ENCODE measurements around the gene SIX2. TPM values are rescaled to one million over a fixed set of nuclear protein-coding genes. Genes with fewer than 3 reads are reported as not detected.

The SIX2 gene
- total and polyA plus RNA-seq, 4 experiments from 2014 or later, result not detected

DNA sequence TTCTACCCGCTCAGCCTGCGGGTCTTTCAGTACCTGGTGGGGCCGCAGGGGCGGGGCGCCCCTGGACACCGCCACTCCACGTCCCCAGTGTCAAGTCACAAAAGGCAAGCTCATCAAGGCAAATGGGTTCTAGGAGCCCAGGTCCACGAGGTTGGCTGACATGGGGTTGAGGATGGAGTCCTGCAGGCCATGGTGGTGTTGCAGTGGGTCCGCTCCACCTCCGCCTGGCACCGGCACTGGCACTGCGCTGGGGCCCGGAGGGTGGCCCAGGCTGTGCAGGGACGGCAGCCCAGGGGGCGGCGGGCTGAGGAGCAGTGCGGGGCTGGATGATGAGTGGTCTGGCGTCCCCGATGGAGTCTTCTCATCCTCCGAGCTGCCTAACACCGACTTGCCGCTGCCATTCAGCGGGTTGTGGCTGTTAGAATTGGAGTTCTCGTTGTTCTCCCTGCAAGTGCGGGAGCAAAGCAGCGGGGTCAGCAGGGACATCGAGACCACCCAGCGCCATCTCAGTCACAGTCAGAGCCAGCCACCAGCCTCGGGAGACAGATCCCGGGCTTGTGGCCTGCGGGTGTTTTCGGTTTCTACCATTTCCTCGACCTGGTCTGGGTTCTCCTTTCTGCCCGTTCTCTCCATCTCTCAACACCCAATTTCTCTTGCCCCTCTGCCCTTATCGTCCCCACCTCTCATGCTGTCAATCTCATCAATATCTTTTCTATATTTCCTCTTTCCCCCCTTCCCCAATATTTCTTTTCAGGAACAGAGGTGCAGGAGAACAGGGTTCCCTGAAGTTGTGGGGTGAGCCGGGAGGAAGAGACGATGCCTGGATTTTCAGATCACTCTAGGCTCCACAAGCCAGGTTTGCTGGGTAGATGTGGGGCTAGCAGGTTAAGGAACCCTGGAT is 3.0 kb downstream of the SIX2 start:
- Mint-ChIP-seq H3K36me3 (peaks cover 0 to 4% of the 10 kb centered on the region in 2 donors), H3K9me3 (peaks cover 0 to 3% (median 0%) of the 10 kb centered on the region in 8 donors), H3K27me3 (peaks cover 48 to 57% of the 10 kb centered on the region in 2 donors), H3K4me1 (peaks cover 15 to 52% (median 29%) of the 10 kb centered on the region in 4 donors), H3K4me3 (peak overlapping the region; percentile 1 to 70 (median 42)), H3K27ac (peak overlapping the region in 1 of 7 donors; percentile 54)
- Histone ChIP-seq H3K9me3 (ENCODE audit: control insufficient read depth in 1 of 2, low read length in 2 of 2) (no peaks in the 10 kb centered on the region), H3K4me1 (ENCODE audit: insufficient read depth, low read length) (peaks cover 18% of the 10 kb centered on the region), H3K4me3 (ENCODE audit: low read length in 2 of 2) (no peak overlapping the region), H3K27ac (ENCODE audit: low read depth, low read length) (no peak overlapping the region), H3K27me3 (ENCODE audit: insufficient read depth, low read length) (peaks cover 27% of the 10 kb centered on the region), H3K36me3 (ENCODE audit: insufficient read depth, low read length) (no peaks in the 10 kb centered on the region)
- ChIA-PET POLR2A (ENCODE audit: partially characterized antibody) (no interaction called here), CTCF (ENCODE audit: partially characterized antibody) (no interaction called here)
- no peak for DNase-seq
- intact Hi-C loops (cut with micrococcal nuclease), result no loop called here

- ChIA-PET POLR2A (ENCODE audit: partially characterized antibody) (no interaction called here), CTCF (ENCODE audit: partially characterized antibody) (interaction anchor here (1.1 kb wide), 1 partner anchor 24 kb away, joined by 3 read pairs; no protein-coding TSS in a partner anchor)
- peaks cover 43 to 51% of the 10 kb centered on the region in 2 donors for H3K27me3 Mint-ChIP-seq
- peaks cover 20% of the 10 kb centered on the region for H3K4me1 ChIP-seq (ENCODE audit: insufficient read depth, low read length)
- no peaks in the 10 kb centered on the region for H3K9me3 ChIP-seq (ENCODE audit: control insufficient read depth in 1 of 2, low read length in 2 of 2)
- no peak overlapping the region for H3K4me3 ChIP-seq (ENCODE audit: low read length in 2 of 2)
- H3K9me3 Mint-ChIP-seq, result peaks cover 0 to 3% (median 0%) of the 10 kb centered on the region in 8 donors
- peak overlapping the region in 7 of 8 donors; percentile 0 to 43 (median 32) for H3K4me3 Mint-ChIP-seq
- H3K27ac ChIP-seq (ENCODE audit: low read depth, low read length), result no peak overlapping the region
- H3K36me3 Mint-ChIP-seq, result peaks cover 0 to 4% of the 10 kb centered on the region in 2 donors
- H3K27me3 ChIP-seq (ENCODE audit: insufficient read depth, low read length), result peaks cover 24% of the 10 kb centered on the region
- no peak for DNase-seq
- no peaks in the 10 kb centered on the region for H3K36me3 ChIP-seq (ENCODE audit: insufficient read depth, low read length)
- intact Hi-C loops (cut with micrococcal nuclease), result no loop called here
- peaks cover 15 to 44% (median 27%) of the 10 kb centered on the region in 4 donors for H3K4me1 Mint-ChIP-seq
- no peak overlapping the region for H3K27ac Mint-ChIP-seq
Measured at GRCh38 chr2:45005261-45006002, 3.8 kb downstream of the SIX2 start.

GRCh38 chr2:45004562-45005191 is 4.6 kb downstream of the SIX2 start:
- Histone ChIP-seq H3K27me3 (ENCODE audit: insufficient read depth, low read length) (peaks cover 24% of the 10 kb centered on the region), H3K4me3 (ENCODE audit: low read length in 2 of 2) (no peak overlapping the region), H3K4me1 (ENCODE audit: insufficient read depth, low read length) (peaks cover 20% of the 10 kb centered on the region), H3K9me3 (ENCODE audit: control insufficient read depth in 1 of 2, low read length in 2 of 2) (no peaks in the 10 kb centered on the region), H3K27ac (ENCODE audit: low read depth, low read length) (no peak overlapping the region), H3K36me3 (ENCODE audit: insufficient read depth, low read length) (no peaks in the 10 kb centered on the region)
- H3K36me3 Mint-ChIP-seq, result peaks cover 0 to 4% of the 10 kb centered on the region in 2 donors
- DNase-seq, result no peak
- peak overlapping the region in 3 of 8 donors; percentile 22 to 39 (median 30) for H3K4me3 Mint-ChIP-seq
- peaks cover 46 to 52% of the 10 kb centered on the region in 2 donors for H3K27me3 Mint-ChIP-seq
- ChIA-PET POLR2A (ENCODE audit: partially characterized antibody) (no interaction called here), CTCF (ENCODE audit: partially characterized antibody) (interaction anchor here (1.1 kb wide), 1 partner anchor 23 kb away, joined by 3 read pairs; no protein-coding TSS in a partner anchor)
- H3K27ac Mint-ChIP-seq, result no peak overlapping the region
- intact Hi-C loops (cut with micrococcal nuclease), result no loop called here
- peaks cover 0 to 3% (median 0%) of the 10 kb centered on the region in 8 donors for H3K9me3 Mint-ChIP-seq
- peaks cover 15 to 43% (median 28%) of the 10 kb centered on the region in 4 donors for H3K4me1 Mint-ChIP-seq

DNA sequence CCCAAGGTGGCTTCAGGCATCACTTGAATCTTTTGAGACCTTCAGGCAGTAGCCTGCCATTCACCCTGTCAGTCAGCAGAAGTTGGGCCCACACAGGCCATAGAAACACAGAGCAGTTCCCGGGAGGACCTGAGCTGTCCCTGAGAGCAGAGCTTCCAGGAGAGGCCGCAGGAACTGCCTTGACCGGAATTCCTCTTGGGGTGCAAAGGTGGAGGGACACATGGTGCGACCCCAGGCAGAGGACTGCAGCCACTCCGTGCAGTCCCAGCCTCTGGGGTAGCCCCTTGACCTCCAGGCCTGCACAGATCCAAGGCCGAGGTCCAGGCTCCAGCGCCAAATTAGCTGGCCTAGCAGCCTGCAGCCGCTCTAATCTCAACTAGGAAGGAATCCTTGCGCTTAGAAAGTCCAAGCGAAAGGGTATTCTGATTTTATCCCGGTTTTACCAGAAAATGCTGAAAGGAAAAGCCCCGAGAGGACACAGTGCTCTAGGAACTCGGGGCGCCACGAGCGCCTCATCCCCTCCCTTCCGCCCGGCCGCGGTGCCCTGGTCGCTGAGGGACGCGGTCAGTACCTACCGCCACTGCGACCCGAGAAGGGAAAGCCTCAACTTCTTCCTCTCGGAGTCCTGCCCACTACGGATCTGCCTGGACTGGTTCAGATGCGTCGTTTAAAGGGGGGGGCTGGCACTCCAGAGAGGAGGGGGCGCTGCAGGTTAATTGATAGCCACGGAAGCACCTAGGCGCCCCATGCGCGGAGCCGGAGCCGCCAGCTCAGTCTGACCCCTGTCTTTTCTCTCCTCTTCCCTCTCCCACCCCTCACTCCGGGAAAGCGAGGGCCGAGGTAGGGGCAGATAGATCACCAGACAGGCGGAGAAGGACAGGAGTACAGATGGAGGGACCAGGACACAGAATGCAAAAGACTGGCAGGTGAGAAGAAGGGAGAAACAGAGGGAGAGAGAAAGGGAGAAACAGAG is 5.4 kb downstream of the SIX2 start:
- intact Hi-C loops (cut with micrococcal nuclease), result no loop called here
- peaks cover 15 to 43% (median 30%) of the 10 kb centered on the region in 4 donors for H3K4me1 Mint-ChIP-seq
- H3K4me3 Mint-ChIP-seq, result peak overlapping the region in 5 of 8 donors; percentile 7 to 62 (median 29)

DNA sequence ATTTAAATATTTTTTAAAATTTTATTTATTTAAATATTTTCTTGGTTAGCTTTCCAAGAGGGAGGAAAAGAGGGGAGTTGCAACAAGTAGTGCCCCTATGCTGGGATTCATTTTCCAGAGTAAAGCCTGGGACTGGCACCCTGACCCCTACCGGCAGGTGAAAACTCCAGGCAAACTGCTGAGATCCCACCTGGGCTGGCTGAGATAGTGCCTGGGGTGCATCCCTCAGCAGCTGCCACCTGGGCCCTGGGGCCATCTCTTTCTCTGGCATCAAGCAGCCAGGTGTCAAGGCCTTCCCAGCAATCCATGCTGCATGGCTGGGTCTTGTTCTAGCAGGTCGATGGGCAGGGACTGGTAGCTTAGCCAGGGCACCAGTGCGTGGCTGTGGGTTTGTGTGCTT is 6.6 kb downstream of the SIX2 start:
- peaks cover 0 to 6% (median 0%) of the 10 kb centered on the region in 8 donors for H3K9me3 Mint-ChIP-seq
- DNase-seq, result no peak
- Histone ChIP-seq H3K4me1 (ENCODE audit: insufficient read depth, low read length) (peaks cover 20% of the 10 kb centered on the region), H3K9me3 (ENCODE audit: control insufficient read depth in 1 of 2, low read length in 2 of 2) (no peaks in the 10 kb centered on the region), H3K4me3 (ENCODE audit: low read length in 2 of 2) (no peak overlapping the region), H3K27ac (ENCODE audit: low read depth, low read length) (no peak overlapping the region), H3K27me3 (ENCODE audit: insufficient read depth, low read length) (peaks cover 27% of the 10 kb centered on the region), H3K36me3 (ENCODE audit: insufficient read depth, low read length) (no peaks in the 10 kb centered on the region)
- H3K4me1 Mint-ChIP-seq, result peaks cover 12 to 37% (median 24%) of the 10 kb centered on the region in 4 donors
- intact Hi-C loops (cut with micrococcal nuclease), result no loop called here
- H3K27me3 Mint-ChIP-seq, result peaks cover 54 to 58% of the 10 kb centered on the region in 2 donors
- ChIA-PET POLR2A (ENCODE audit: partially characterized antibody) (no interaction called here), CTCF (ENCODE audit: partially characterized antibody) (no interaction called here)
- peaks cover 0 to 4% of the 10 kb centered on the region in 2 donors for H3K36me3 Mint-ChIP-seq
- H3K27ac Mint-ChIP-seq, result no peak overlapping the region
- no peak overlapping the region for H3K4me3 Mint-ChIP-seq

More for the DNA sequence above, 5.4 kb downstream of the SIX2 start:
- H3K36me3 Mint-ChIP-seq, result peaks cover 0 to 4% of the 10 kb centered on the region in 2 donors
- no peak overlapping the region for H3K27ac Mint-ChIP-seq
- H3K4me3 ChIP-seq (ENCODE audit: low read length in 2 of 2), result no peak overlapping the region
- H3K36me3 ChIP-seq (ENCODE audit: insufficient read depth, low read length), result no peaks in the 10 kb centered on the region
- H3K9me3 Mint-ChIP-seq, result peaks cover 0 to 3% (median 0%) of the 10 kb centered on the region in 8 donors
- H3K4me1 ChIP-seq (ENCODE audit: insufficient read depth, low read length), result peaks cover 20% of the 10 kb centered on the region
- CTCF ChIA-PET (ENCODE audit: partially characterized antibody), result interaction anchor here (1.1 kb wide), 1 partner anchor 22 kb away, joined by 3 read pairs; no protein-coding TSS in a partner anchor
- H3K27me3 ChIP-seq (ENCODE audit: insufficient read depth, low read length), result peaks cover 27% of the 10 kb centered on the region
- POLR2A ChIA-PET (ENCODE audit: partially characterized antibody), result no interaction called here
- H3K27ac ChIP-seq (ENCODE audit: low read depth, low read length), result no peak overlapping the region
- H3K27me3 Mint-ChIP-seq, result peaks cover 52 to 56% of the 10 kb centered on the region in 2 donors
- no peaks in the 10 kb centered on the region for H3K9me3 ChIP-seq (ENCODE audit: control insufficient read depth in 1 of 2, low read length in 2 of 2)
- DNase-seq, result no peak

GRCh38 chr2:45001869-45002385 is 7.3 kb downstream of the SIX2 start:
- Histone ChIP-seq H3K36me3 (ENCODE audit: insufficient read depth, low read length) (no peaks in the 10 kb centered on the region), H3K27ac (ENCODE audit: low read depth, low read length) (no peak overlapping the region), H3K4me3 (ENCODE audit: low read length in 2 of 2) (no peak overlapping the region), H3K4me1 (ENCODE audit: insufficient read depth, low read length) (peaks cover 20% of the 10 kb centered on the region), H3K27me3 (ENCODE audit: insufficient read depth, low read length) (peaks cover 27% of the 10 kb centered on the region), H3K9me3 (ENCODE audit: control insufficient read depth in 1 of 2, low read length in 2 of 2) (no peaks in the 10 kb centered on the region)
- Mint-ChIP-seq H3K4me1 (peaks cover 12 to 32% (median 24%) of the 10 kb centered on the region in 4 donors), H3K27me3 (peaks cover 57% of the 10 kb centered on the region in 2 donors), H3K36me3 (peaks cover 0 to 4% of the 10 kb centered on the region in 2 donors), H3K4me3 (peak overlapping the region in 7 of 8 donors; percentile 25 to 76 (median 65)), H3K9me3 (peaks cover 0 to 8% (median 0%) of the 10 kb centered on the region in 8 donors), H3K27ac (no peak overlapping the region)
- DNase-seq, result no peak
- POLR2A ChIA-PET (ENCODE audit: partially characterized antibody), result no interaction called here
- CTCF ChIA-PET (ENCODE audit: partially characterized antibody), result no interaction called here
- intact Hi-C loops (cut with micrococcal nuclease), result no loop called here
